Spinal cord (tissue), 10 donors: ENCODE measurements around the gene UBTF. TPM values are rescaled to one million over a fixed set of nuclear protein-coding genes. Genes with fewer than 3 reads are reported as not detected.

Source experiments
- DNase-seq, 6 donors: peaks; one replicate each; pipeline versions ENCODE4 v3.0.0 to v3.0.0-alpha.2; 2013 to 2015; ENCODE audit warnings: low spot score in 6 of 6, low read depth in 4 of 6
- H3K27ac ChIP-seq: one replicate; pipeline ENCODE4 v1.5.1; 2013; ENCODE audit warnings: low read depth, low read length, control low read depth
- H3K27me3 ChIP-seq: one replicate; pipeline ENCODE4 v1.6.1; 2013; ENCODE audit warnings: low read length; ENCODE audit not compliant: control insufficient read depth, insufficient read depth
- H3K36me3 ChIP-seq: one replicate; pipeline ENCODE4 v1.6.1; 2013; ENCODE audit warnings: low read length; ENCODE audit not compliant: control insufficient read depth, insufficient read depth
- H3K4me1 ChIP-seq: one replicate; pipeline ENCODE4 v1.6.1; 2013; ENCODE audit warnings: low read length; ENCODE audit not compliant: control insufficient read depth, insufficient read depth
- H3K4me3 ChIP-seq: one replicate; pipeline ENCODE4 v1.5.1; 2013; ENCODE audit warnings: low read depth, low read length, control low read depth
- H3K9me3 ChIP-seq: one replicate; pipeline ENCODE4 v1.6.1; 2013; ENCODE audit warnings: low read length; ENCODE audit not compliant: control insufficient read depth, insufficient read depth
- WGBS: methylation state at CpG from one replicate; pipeline ENCODE4 v1.1.5; 2013; ENCODE audit warnings: missing lambda C conversion rate; ENCODE audit not compliant: insufficient coverage; 5-methylcytosine and 5-hydroxymethylcytosine counted together
- polyA plus RNA-seq, 2 donors: library from polyadenylated mRNA; unstranded; fragments of 120-200 nt; gene quantifications; one replicate each; pipeline ENCODE4 v1.2.1, GENCODE V29; 2013; ENCODE audit not compliant: insufficient read length in 2 of 2
- total RNA-seq, 2 donors: library from RNA; depleted of rRNA in 1 of 2; stranded (reverse); fragments of 120-200 nt in 1 of 2; fragments of >200 nt in 1 of 2; gene quantifications; one replicate each; pipeline versions ENCODE4 v1.2.3 to v1.2.4, GENCODE V29; 2013 to 2014
- donor health status: healthy.

The UBTF gene
- total and polyA plus RNA-seq, 4 donors: 48.6 to 127 (median 112) TPM

DNA sequence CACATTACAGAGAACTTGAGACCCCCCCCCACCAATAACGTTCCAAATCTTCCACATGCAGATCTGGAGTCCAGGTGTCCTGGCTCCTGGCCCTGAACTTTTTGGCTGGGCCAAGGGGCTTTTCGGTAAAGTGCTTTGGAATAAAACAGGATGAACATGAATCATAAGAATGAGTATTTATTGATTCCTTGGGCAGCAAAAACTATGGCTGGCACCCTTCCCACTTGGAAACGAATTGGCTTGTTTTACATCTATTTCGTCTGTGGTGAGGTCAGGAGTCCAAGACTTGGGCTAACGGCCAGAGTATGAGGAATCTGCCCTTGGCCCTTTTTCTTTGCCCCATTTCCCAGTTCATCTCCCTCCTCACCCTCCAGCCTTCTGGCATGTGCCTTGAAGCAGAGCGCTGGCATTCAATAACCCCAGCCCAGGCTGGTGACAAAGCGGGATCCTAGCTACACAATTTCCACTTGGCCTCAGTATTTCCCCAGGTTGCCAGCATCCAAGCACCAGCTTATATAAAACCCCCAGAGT lies 4.1 kb upstream of the UBTF start:
- H3K36me3 ChIP-seq: no peaks in the 10 kb centered on the region
- H3K9me3 ChIP-seq: no peaks in the 10 kb centered on the region
- DNase-seq: peak in 2 of 6 donors; percentile 38 to 90
- peaks cover 30% of the 10 kb centered on the region for H3K4me1 ChIP-seq
- no peak overlapping the region for H3K4me3 ChIP-seq
- H3K27ac ChIP-seq: no peak overlapping the region
- no peaks in the 10 kb centered on the region for H3K27me3 ChIP-seq
- 31% methylated on average over 4 of the region's 7 CpGs for WGBS

DNA sequence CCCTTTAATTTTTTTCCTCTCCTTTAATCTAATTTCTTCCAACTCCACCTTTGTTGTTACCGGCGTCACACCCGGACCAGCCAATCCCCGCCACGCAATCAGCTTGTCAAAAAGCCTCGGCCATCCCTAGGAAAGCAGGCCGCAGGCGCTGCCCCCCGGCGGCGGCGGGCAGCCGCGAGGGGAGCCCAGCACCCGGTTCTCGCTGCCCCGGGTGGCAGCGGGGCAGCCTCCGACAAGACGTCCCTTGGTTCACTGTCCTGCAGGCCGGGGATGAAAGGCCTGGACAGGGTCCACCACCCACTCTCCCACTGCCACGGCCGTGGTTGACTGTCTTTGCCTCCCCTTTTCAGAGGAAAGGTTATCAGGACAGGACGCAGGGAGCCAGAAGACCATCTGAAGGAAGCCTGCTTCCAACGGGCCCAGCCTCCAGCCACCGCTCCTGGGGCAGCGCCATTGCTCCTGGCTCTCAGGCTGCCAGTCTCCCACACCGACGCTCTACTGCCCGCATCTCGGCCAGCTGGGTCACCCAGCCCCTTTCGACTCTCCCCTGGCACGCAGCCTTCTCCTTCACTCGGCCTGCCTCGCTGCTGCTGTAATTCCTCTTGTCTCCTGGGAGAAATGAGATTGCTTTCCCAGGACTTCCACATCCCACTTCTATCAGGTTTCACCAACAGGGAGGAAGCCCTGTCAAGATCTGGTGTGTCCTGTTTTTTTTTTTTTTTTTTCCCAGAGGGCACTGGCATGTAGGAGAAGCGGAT lies 2.8 kb upstream of the UBTF start:
- WGBS: 0% methylated on average over 35 of the region's 36 CpGs
- H3K9me3 ChIP-seq: no peaks in the 10 kb centered on the region
- H3K4me3 ChIP-seq: peak overlapping the region; percentile 81
- peaks cover 39% of the 10 kb centered on the region for H3K4me1 ChIP-seq
- peak overlapping the region; percentile 96 for H3K27ac ChIP-seq
- no peaks in the 10 kb centered on the region for H3K27me3 ChIP-seq
- DNase-seq: peak in 3 of 6 donors; percentile 84 to 97 (median 93)
- H3K36me3 ChIP-seq: peaks cover 10% of the 10 kb centered on the region

DNA sequence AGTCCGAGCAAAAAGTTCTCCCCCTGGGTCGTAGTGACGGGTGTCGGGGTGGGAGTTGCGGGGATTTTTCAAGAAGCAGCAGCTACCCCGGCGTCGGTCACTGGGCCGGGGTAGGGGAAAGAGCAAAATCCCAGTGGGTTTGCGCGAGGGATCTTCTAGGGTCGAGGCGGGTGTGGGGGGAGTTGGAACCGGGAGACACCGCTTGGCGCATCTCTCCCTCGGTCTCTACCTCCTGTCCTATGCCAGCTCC lies 2.3 kb upstream of the UBTF start:
- WGBS: 0% methylated on average over 10 of the region's 17 CpGs
- Histone ChIP-seq H3K4me3 (peak overlapping the region; percentile 81), H3K4me1 (peaks cover 42% of the 10 kb centered on the region), H3K27me3 (no peaks in the 10 kb centered on the region), H3K36me3 (peaks cover 15% of the 10 kb centered on the region), H3K27ac (peak overlapping the region; percentile 96), H3K9me3 (no peaks in the 10 kb centered on the region)
- no peak for DNase-seq

DNA sequence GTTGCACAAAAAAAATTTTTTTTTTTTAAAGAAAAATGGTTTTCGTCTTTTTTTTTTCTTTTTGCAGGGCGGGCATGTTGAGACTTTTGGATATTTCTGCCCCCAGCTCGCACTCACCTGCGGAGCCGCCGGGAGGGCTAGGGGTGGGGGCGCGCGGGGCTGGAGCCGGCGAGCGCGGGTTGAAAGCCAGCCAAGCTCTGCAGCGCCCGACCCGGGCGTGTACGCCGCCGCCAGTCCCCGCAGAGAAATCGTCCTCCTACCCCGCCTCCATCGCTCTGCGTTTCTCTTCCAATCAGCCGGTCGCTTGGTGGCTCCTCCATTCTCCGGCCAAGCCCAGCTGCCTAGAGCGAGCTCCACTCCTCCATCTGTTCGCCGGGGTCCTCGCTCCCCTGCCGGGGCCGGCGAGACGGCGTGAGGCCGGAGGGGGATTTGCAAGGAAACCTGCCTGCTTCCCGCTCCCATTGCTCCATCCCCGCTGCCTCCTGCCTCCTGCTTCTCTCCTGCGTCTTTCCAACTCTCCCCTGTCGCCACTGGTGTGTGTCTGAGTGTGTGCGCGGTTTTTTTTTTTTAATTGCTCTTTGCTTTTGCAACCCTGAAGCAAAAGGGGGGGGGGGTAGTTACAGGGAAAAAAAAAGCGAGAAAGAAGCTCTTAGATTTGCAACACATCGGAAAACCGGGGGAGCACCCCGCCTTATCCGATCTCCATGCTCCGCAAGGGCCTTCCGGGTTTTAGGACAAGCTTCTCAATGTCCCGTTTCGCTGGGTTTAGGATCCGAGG lies 1.8 kb upstream of the UBTF start:
- peaks cover 20% of the 10 kb centered on the region for H3K36me3 ChIP-seq
- no peaks in the 10 kb centered on the region for H3K27me3 ChIP-seq
- peak overlapping the region; percentile 81 for H3K4me3 ChIP-seq
- H3K27ac ChIP-seq: peak overlapping the region; percentile 96
- H3K4me1 ChIP-seq: peaks cover 42% of the 10 kb centered on the region
- no peaks in the 10 kb centered on the region for H3K9me3 ChIP-seq
- WGBS: under 1% methylated on average over 48 of the region's 54 CpGs
- peak in 3 of 6 donors; percentile 76 to 96 (median 95) for DNase-seq

DNA sequence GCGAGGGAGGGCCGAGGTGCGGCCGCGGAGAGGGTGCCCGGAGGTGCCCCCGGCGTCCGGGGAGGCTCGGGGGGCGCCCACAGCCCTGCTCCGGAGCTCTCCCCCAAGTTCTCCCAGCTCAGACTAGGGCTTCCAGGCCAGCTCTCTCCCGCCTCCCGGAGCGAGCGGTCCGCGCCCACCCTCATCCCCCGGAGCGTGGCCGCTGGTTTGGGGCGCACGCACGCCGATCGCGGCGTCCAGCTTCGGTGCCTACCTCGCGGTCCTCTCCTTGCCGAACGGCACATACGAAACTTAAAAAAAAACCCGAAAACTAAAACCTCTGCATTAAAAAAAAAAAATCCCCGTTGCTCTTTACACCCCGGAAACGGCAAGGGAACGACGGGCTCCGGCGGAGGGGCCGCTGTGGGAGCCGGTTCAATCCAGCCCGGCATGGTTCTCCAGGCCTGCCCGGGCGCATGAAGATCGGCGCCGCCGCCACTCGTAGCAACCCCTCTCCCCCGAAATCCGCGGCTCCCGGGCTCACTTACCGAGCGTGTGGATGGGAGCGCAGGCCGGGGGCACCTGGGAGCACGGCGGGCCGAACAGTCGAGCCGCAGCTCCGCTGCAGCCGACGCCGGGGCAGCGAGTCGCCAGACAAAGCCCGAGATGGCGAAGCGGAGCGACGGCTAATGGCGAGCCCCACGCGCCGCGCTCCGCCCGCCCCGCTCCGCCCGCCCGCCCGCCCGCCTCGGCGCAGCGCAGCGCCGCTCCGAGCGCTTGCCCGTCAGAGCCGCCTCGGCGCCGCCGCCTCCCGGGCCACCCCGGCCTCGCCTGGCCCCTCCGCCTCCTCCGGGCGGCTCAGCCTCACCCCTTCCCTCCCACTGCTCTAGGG lies 973 bp upstream of the UBTF start:
- Histone ChIP-seq H3K27me3 (no peaks in the 10 kb centered on the region), H3K27ac (peak overlapping the region; percentile 96), H3K9me3 (no peaks in the 10 kb centered on the region), H3K4me3 (peak overlapping the region; percentile 85), H3K36me3 (peaks cover 28% of the 10 kb centered on the region), H3K4me1 (peaks cover 42% of the 10 kb centered on the region)
- WGBS: under 1% methylated on average over 84 of the region's 108 CpGs
- DNase-seq: peak in 2 of 6 donors; percentile 50 to 75

DNA sequence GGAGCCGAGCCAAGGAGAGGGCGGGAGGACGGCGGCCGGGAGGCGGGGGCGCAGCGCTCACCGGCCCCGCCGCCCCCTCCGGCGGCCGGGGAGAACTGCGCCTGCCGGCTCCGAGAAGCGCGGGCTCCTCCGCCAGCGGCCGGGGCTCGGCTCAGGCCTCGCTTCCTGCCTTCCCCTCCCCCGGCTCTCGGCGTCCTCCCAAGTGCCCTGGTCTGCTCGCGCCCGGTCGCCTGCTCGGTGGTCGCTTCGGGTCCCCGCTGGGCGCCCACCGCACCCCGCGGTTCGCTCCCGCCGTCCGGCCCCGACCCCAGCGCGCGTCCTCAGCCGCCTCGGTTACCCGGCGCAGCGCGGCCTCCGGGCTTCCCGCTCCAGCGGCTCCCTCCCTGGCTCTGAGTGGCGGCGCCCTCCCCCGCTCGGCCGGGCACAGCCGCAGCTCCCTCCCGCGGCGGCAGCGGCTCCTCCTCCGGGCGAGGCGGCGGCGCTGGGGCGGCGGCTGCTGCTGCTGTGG lies 313 bp downstream of the UBTF start:
- under 1% methylated on average over 73 of the region's 73 CpGs for WGBS
- no peak overlapping the region for H3K27ac ChIP-seq
- peak in 3 of 6 donors; percentile 52 to 88 (median 78) for DNase-seq

DNA sequence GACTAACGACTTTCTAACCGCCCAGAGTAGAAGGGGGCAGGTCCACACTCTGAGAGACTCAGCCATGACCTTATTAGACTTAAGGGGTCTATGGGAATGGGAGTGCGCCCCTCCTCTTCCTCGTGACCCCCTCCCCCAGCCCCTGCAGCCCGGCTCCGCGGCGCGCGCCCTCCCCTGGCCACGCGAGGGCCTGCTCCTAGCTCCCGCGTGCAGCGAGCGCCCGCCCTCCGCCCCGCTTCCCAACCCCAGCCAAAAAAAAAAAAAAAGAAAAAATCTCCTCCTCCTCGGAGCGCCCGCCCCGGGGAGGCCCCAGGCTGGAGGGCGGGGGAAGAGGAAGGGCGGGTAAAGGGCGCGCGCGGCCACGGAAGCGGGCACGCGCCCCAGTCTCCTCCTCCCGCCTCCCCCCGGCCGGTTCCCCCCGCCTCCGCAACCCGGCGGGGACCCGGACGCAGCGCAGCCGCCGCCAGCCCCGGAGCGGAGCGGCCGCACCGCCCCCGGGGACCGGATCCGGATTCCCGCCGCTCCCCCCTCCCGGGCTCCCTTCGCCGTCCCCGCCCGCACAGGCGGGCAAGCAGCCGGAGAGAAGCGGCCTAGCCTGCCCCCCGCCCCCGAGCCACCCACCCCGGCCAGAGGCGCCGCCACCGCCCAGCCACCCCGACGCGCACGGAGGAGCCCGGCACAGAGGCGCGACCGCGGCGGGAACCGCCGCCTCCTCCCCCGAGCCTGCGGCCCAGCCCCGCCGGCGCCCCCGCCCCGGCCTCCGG lies 949 bp downstream of the UBTF start:
- peaks cover 31% of the 10 kb centered on the region for H3K4me1 ChIP-seq
- H3K27ac ChIP-seq: peak overlapping the region; percentile 65
- peak in 3 of 6 donors; percentile 87 to 97 (median 97) for DNase-seq
- no peaks in the 10 kb centered on the region for H3K9me3 ChIP-seq
- no peaks in the 10 kb centered on the region for H3K27me3 ChIP-seq
- peak overlapping the region; percentile 59 for H3K4me3 ChIP-seq
- under 1% methylated on average over 52 of the region's 89 CpGs for WGBS
- H3K36me3 ChIP-seq: peaks cover 47% of the 10 kb centered on the region

More for the DNA sequence above, 313 bp downstream of the UBTF start:
- Histone ChIP-seq H3K36me3 (peaks cover 41% of the 10 kb centered on the region), H3K9me3 (no peaks in the 10 kb centered on the region), H3K27me3 (no peaks in the 10 kb centered on the region), H3K4me1 (peaks cover 38% of the 10 kb centered on the region), H3K4me3 (peak overlapping the region; percentile 21)

DNA sequence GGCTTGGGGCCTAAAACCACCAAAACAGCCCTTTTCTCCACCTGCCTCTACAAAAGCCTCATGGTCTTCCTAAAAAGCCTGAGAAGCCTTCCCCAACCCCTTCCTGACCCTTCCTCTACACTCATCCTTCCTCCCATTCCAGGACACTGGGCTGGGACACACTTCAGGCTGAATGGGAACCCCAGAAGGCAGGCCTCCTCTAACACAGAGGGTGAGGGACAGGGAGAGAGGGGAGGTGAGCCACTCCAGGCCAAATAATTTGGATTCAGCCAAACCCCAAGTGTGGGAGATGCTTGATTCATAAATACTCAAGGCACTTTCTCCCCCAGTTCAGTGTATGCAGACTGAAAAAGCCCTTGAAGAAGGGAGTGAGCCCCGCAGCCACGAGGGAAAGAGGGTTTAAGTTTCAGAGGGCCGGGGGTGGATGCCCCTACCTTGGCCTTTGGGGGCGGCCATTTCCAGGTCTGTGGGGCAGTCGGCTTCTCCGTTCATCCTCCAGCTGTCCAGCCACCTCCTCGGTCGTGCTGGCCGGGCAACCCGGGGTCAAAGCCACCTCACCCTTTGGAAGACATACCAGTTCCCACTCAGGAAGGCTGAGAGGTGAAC lies 1.6 kb downstream of the UBTF start:
- Histone ChIP-seq H3K27me3 (no peaks in the 10 kb centered on the region), H3K9me3 (no peaks in the 10 kb centered on the region), H3K36me3 (peaks cover 54% of the 10 kb centered on the region), H3K27ac (peak overlapping the region; percentile 65), H3K4me3 (peak overlapping the region; percentile 59), H3K4me1 (peaks cover 25% of the 10 kb centered on the region)
- DNase-seq: no peak
- 2% methylated on average over 10 of the region's 10 CpGs for WGBS
